GM12878 (cell line): ENCODE results near the gene HDAC9. TPM values are rescaled to one million over a fixed set of nuclear protein-coding genes. Genes with fewer than 3 reads are reported as not detected.

Experiments used
- ATAC-seq: fragments of 200-7000 bp; cut with Tn5 transposase; 3 replicates; pipeline ENCODE4 v1.9.1; 2020; ENCODE audit warnings: mild to moderate bottlenecking, moderate library complexity
- BruUV-seq: library from RNA; stranded (reverse); fragments of 400-500 nt; replicated peaks from 2 replicates; lab custom pipeline; 2021; lab: Mats Ljungman, UMichigan
- CTCF ChIA-PET: fragments of 300-600 bp; sonication (Branson Sonifier 250); formaldehyde crosslinking; extraction: SDS; loops from one replicate; lab custom pipeline; 2021; ENCODE audit warnings: inconsistent platforms; lab: Yijun Ruan, JAX
- POLR2A ChIA-PET: fragments of 350-600 bp; formaldehyde crosslinking; extraction: SDS; loops from one replicate; lab custom pipeline; 2021; ENCODE audit warnings: inconsistent platforms; lab: Charles Lee
- RAD21 ChIA-PET: fragments of 300-600 bp; sonication (Branson Sonifier 250); formaldehyde crosslinking; loops from one replicate; lab custom pipeline; 2023; ENCODE audit warnings: antibody characterized with exemption; ENCODE audit not compliant: unreplicated experiment; lab: Charles Lee
- SMC1A ChIA-PET: fragments of 300-600 bp; sonication (Branson Sonifier 250); formaldehyde crosslinking; loops from one replicate; lab custom pipeline; 2023; ENCODE audit not compliant: unreplicated experiment, uncharacterized antibody; lab: Charles Lee
- DNase-seq: peaks from one replicate; pipeline ENCODE4 v3.0.0-alpha.2; 2011; ENCODE audit warnings: low read depth, low spot score
- FAIRE-seq: peaks from 3 replicates; lab custom pipeline; 2011; peaks lifted over from hg19 to GRCh38; lab: Jason Lieb, UNC
- H2AFZ ChIP-seq: 2 replicates; pipeline ENCODE4 v1.6.0; 2011; ENCODE audit warnings: low read depth, low read length, control low read depth; ENCODE audit not compliant: control insufficient read depth
- H3K27ac ChIP-seq: 2 replicates; pipeline ENCODE4 v1.5.1; 2011; ENCODE audit warnings: control low read depth; ENCODE audit not compliant: control insufficient read depth, insufficient read depth
- H3K27me3 ChIP-seq, 2 experiments: replicated peaks in 1 of 2; 2 replicates each; pipeline versions ENCODE4 v1.6.0 to v1.6.1; 2011; ENCODE audit warnings: low read length in 1 of 2; ENCODE audit not compliant: control insufficient read depth in 2 of 2, insufficient read depth in 2 of 2
- H3K36me3 ChIP-seq, 2 experiments: 2 replicates each; pipeline ENCODE4 v1.5.1; 2011; ENCODE audit warnings: low read length in 1 of 2; ENCODE audit not compliant: control insufficient read depth in 2 of 2, insufficient read depth in 2 of 2
- H3K4me1 ChIP-seq: 2 replicates; pipeline ENCODE4 v1.6.1; 2011; ENCODE audit warnings: mild to moderate bottlenecking, low read length, moderate library complexity, mixed read lengths; ENCODE audit not compliant: control insufficient read depth, insufficient read depth
- H3K4me2 ChIP-seq: 2 replicates; pipeline ENCODE4 v1.6.0; 2011; ENCODE audit warnings: control low read depth; ENCODE audit not compliant: control insufficient read depth, insufficient read depth
- H3K4me3 ChIP-seq: fragments of 200-600 bp; sonication (generic); 2 replicates; pipeline ENCODE4 v1.5.1; 2016
- H3K79me2 ChIP-seq: 2 replicates; pipeline ENCODE4 v1.6.0; 2011; ENCODE audit warnings: low read length; ENCODE audit not compliant: control insufficient read depth, insufficient read depth
- H3K9ac ChIP-seq: 2 replicates; pipeline ENCODE4 v1.8.0; 2011; ENCODE audit warnings: low read length, control low read depth, mixed read lengths; ENCODE audit not compliant: control insufficient read depth, insufficient read depth
- H3K9me3 ChIP-seq: replicated peaks from 3 replicates; pipeline ENCODE4 v1.5.1; 2011; ENCODE audit warnings: mild to moderate bottlenecking, low read length; ENCODE audit not compliant: control insufficient read depth, insufficient read depth
- H4K20me1 ChIP-seq: 2 replicates; pipeline ENCODE4 v1.6.0; 2011; ENCODE audit not compliant: control insufficient read depth, insufficient read depth
- BMI1 ChIP-seq: fragments of 450-650 bp; IDR thresholded peaks from 2 replicates; pipeline ENCODE4 v1.6.1; 2016; ENCODE audit warnings: mild to moderate bottlenecking, moderate library complexity, borderline replicate concordance
- CBFB ChIP-seq: IDR thresholded peaks from 2 replicates; pipeline ENCODE4 v1.6.1; 2016; ENCODE audit warnings: antibody characterized with exemption, low read depth
- CEBPB ChIP-seq, 2 experiments: fragments of 150-350 bp in 1 of 2; IDR thresholded peaks; 2 replicates each; pipeline ENCODE4 v1.6.1; 2012 to 2014; ENCODE audit warnings: low read depth in 2 of 2, low read length in 2 of 2, borderline replicate concordance in 1 of 2, inconsistent platforms in 1 of 2
- GATAD2B ChIP-seq: fragments of 450-650 bp; conservative IDR thresholded peaks from 2 replicates; pipeline ENCODE4 v1.6.1; 2017; ENCODE audit warnings: low read depth, mild to moderate bottlenecking, moderate library complexity
- HDAC2 ChIP-seq: fragments of 200-600 bp; sonication (generic); IDR thresholded peaks from 2 replicates; pipeline ENCODE4 v1.6.1; 2017
- HDAC6 ChIP-seq: fragments of 200-600 bp; sonication (generic); IDR thresholded peaks from one replicate; pipeline ENCODE4 v1.8.0; 2017; ENCODE audit warnings: antibody characterized with exemption; ENCODE audit not compliant: unreplicated experiment
- IRF4 ChIP-seq: IDR thresholded peaks from 2 replicates; pipeline ENCODE4 v1.6.1; 2011; ENCODE audit warnings: low read depth, low read length
- MXI1 ChIP-seq: fragments of 150-350 bp; IDR thresholded peaks from 2 replicates; pipeline ENCODE4 v1.6.1; 2011; ENCODE audit warnings: low read depth, mild to moderate bottlenecking, inconsistent platforms, low read length, improper control_type of control experiment
- NR2C1 ChIP-seq: fragments of 450-650 bp; IDR thresholded peaks from 2 replicates; pipeline ENCODE4 v1.6.1; 2017; ENCODE audit warnings: antibody characterized with exemption, mild to moderate bottlenecking, moderate library complexity
- PAX5 ChIP-seq: IDR thresholded peaks from 2 replicates; pipeline ENCODE4 v1.6.1; 2011; ENCODE audit warnings: low read depth, low read length, borderline replicate concordance
- POLR2AphosphoS2 ChIP-seq: IDR thresholded peaks from 2 replicates; pipeline ENCODE4 v1.6.1; 2011; ENCODE audit warnings: low read depth, mild to moderate bottlenecking, low read length, improper control_type of control experiment, moderate library complexity
- SREBF1 ChIP-seq: IDR thresholded peaks from 2 replicates; pipeline ENCODE4 v1.6.1; 2012; ENCODE audit warnings: mild to moderate bottlenecking, low read length
- SUZ12 ChIP-seq: fragments of 200-600 bp; sonication (generic); IDR thresholded peaks from one replicate; pipeline ENCODE4 v1.6.1; 2018; ENCODE audit warnings: antibody characterized with exemption, mild to moderate bottlenecking; ENCODE audit not compliant: unreplicated experiment
- ZNF384 ChIP-seq: IDR thresholded peaks from 2 replicates; pipeline ENCODE4 v1.6.1; 2012; ENCODE audit warnings: low read depth, mild to moderate bottlenecking, low read length, improper control_type of control experiment, borderline replicate concordance
- WGBS: methylation state at CpG from one replicate; pipeline ENCODE4 v1.1.6; 2016; ENCODE audit warnings: low lambda C conversion rate; ENCODE audit not compliant: insufficient replicate concordance, insufficient coverage; ENCODE audit errors: missing lambda C conversion rate; 5-methylcytosine and 5-hydroxymethylcytosine counted together
- in situ Hi-C: fragments of 300-500 bp; cut with MboI; formaldehyde crosslinking; loops from 9 replicates; pipeline ENCODE4 v1.14.3; 2018; ENCODE audit warnings: mixed read lengths
- intact Hi-C: fragments of 100-400 bp; cut with micrococcal nuclease; formaldehyde crosslinking; loops from one replicate; pipeline ENCODE4 v1.14.2; 2022; ENCODE audit not compliant: unreplicated experiment
- polyA plus RNA-seq, 11 experiments: library from polyadenylated mRNA; depleted of rRNA in 4 of 11; unstranded in 6 of 11; stranded (reverse) in 5 of 11; fragments of >200 nt; fragmentation: Nextera tagmentation in 4 of 11; fragmentation: Illumina TruSeq in 1 of 11; extraction: Ambion mirVana in 4 of 11; extraction: Trizol in 1 of 11; gene quantifications; 1 replicate in 1 of 11; 2 replicates in 10 of 11; pipeline versions ENCODE4 v1.2.1 to v1.2.3, GENCODE V29; 2011 to 2016; ENCODE audit warnings: inconsistent platforms in 2 of 11, missing spikeins in 2 of 11, low read depth in 1 of 11
- total RNA-seq, 4 experiments: library from RNA; depleted of rRNA in 3 of 4; stranded (reverse); fragments of >200 nt in 3 of 4; fragmentation: Illumina TruSeq in 1 of 4; extraction: Trizol in 1 of 4; gene quantifications; 2 replicates each; pipeline versions ENCODE4 v1.2.1 to v1.2.3, GENCODE V29; 2013 to 2021
- TF ChIP-seq, protein P1 (sequence below): fragments of 450-650 bp; formaldehyde crosslinking; IDR thresholded peaks from 2 replicates; pipeline ENCODE4 v1.4.0; 2022; ENCODE audit warnings: mild to moderate bottlenecking, moderate library complexity

Gene HDAC9
- total and polyA plus RNA-seq, 10 of the 15 experiments (the other 5 are each of a cell fraction or from before 2014, with no cell fraction given): 0.73 to 12.8 (median 0.92) TPM

DNA sequence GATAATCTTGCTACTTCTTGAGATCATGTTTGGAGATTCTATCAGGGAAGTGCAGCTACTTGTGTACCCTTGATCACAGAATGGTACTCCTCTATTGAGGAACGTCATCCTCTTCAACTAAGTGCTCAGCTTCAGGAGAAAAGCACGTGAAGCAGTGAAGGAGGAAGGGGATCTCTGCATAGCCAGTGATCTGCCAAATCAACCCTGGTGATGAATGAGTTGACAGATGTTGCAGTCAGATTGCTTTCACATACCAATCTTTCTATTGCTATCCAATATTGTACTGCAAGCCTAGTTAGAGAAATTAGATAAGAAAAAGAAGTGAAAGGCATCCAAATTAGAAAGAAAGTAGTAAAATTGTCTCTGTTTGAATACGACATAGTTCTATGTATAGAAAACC is 312.5 kb downstream of the HDAC9 start:
- Histone ChIP-seq H3K4me2 (no peak overlapping the region), H3K9me3 (no peaks in the 10 kb centered on the region), H3K36me3 (no peaks in the 10 kb centered on the region), H3K27ac (no peak overlapping the region), H3K4me3 (no peak overlapping the region), H2AFZ (no peak overlapping the region), H3K4me1 (no peaks in the 10 kb centered on the region), H3K27me3 (no peaks in the 10 kb centered on the region), H3K79me2 (no peaks in the 10 kb centered on the region)
- in situ Hi-C loops: no loop called here
- 9% methylated on average over 3 of the region's 3 CpGs for WGBS
- DNase-seq (no peak), FAIRE-seq (no peak), ATAC-seq (no peak)
- SMC1A ChIA-PET: no interaction called here
- RAD21 ChIA-PET: no interaction called here
- POLR2A ChIA-PET: no interaction called here
- no TSS peak for BruUV-seq
- TF ChIP-seq HDAC2 (no peak), SUZ12 (no peak), HDAC6 (no peak), CBFB (no peak), PAX5 (no peak), GATAD2B (no peak), IRF4 (no peak), MXI1 (no peak), POLR2AphosphoS2 (no peak), BMI1 (no peak), CEBPB (IDR thresholded peaks at IDR 0.05; ENCODE audit: borderline replicate concordance in 1 of 2, low read depth in 2 of 2, low read length in 2 of 2) (no peak), SREBF1 (no peak), NR2C1 (no peak), ZNF384 (no peak)
- TF ChIP-seq, protein P1, sequence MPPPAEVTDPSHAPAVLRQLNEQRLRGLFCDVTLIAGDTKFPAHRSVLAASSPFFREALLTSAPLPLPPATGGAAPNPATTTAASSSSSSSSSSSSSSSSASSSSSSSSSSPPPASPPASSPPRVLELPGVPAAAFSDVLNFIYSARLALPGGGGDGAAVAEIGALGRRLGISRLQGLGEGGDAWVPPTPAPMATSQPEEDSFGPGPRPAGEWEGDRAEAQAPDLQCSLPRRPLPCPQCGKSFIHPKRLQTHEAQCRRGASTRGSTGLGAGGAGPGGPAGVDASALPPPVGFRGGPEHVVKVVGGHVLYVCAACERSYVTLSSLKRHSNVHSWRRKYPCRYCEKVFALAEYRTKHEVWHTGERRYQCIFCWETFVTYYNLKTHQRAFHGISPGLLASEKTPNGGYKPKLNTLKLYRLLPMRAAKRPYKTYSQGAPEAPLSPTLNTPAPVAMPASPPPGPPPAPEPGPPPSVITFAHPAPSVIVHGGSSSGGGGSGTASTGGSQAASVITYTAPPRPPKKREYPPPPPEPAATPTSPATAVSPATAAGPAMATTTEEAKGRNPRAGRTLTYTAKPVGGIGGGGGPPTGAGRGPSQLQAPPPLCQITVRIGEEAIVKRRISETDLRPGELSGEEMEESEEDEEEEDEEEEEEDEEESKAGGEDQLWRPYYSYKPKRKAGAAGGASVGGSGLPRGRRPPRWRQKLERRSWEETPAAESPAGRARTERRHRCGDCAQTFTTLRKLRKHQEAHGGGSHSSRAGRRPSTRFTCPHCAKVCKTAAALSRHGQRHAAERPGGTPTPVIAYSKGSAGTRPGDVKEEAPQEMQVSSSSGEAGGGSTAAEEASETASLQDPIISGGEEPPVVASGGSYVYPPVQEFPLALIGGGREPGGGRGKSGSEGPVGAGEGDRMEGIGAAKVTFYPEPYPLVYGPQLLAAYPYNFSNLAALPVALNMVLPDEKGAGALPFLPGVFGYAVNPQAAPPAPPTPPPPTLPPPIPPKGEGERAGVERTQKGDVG (CRISPR knock-in tag): no peak
- TF ChIP-seq, all 136 proteins: peak for 0
- Histone ChIP-seq H3K9ac (no peak overlapping the region), H4K20me1 (no peaks in the 10 kb centered on the region)
- intact Hi-C loops: no loop called here
- CTCF ChIA-PET: no interaction called here
